WERI-Rb-1 (cell line): ENCODE measurements around the gene KRTAP3-2.

Experiments used
- DNase-seq: peaks from one replicate; pipeline ENCODE4 v3.0.0-alpha.2; 2020
- H3K27ac ChIP-seq: fragments of 250-450 bp; sonication (Bioruptor Pico); 2 replicates; pipeline ENCODE4 v1.5.1; 2020; ENCODE audit warnings: mild to moderate bottlenecking, moderate library complexity
- H3K27me3 ChIP-seq: fragments of 250-450 bp; sonication (Bioruptor Pico); 2 replicates; pipeline ENCODE4 v1.5.1; 2021; ENCODE audit warnings: mild to moderate bottlenecking, low read depth, moderate library complexity; ENCODE audit not compliant: insufficient read depth, severe bottlenecking
- H3K36me3 ChIP-seq: fragments of 250-450 bp; sonication (Bioruptor Pico); 2 replicates; pipeline ENCODE4 v1.5.1; 2020; ENCODE audit warnings: mild to moderate bottlenecking, moderate library complexity
- H3K4me3 ChIP-seq: 2 replicates; pipeline ENCODE4 v1.5.1; 2011; ENCODE audit warnings: low read depth, mild to moderate bottlenecking, control low read depth, low read length
- H3K9me3 ChIP-seq: fragments of 250-450 bp; sonication (Bioruptor Pico); 2 replicates; pipeline ENCODE4 v1.5.1; 2021; ENCODE audit warnings: mild to moderate bottlenecking, moderate library complexity; ENCODE audit not compliant: severe bottlenecking
- CTCF ChIP-seq: IDR thresholded peaks from 2 replicates; pipeline ENCODE4 v1.5.1; 2011; ENCODE audit warnings: low read depth, mild to moderate bottlenecking, control low read depth, inconsistent platforms, low read length

Gene KRTAP3-2

DNA sequence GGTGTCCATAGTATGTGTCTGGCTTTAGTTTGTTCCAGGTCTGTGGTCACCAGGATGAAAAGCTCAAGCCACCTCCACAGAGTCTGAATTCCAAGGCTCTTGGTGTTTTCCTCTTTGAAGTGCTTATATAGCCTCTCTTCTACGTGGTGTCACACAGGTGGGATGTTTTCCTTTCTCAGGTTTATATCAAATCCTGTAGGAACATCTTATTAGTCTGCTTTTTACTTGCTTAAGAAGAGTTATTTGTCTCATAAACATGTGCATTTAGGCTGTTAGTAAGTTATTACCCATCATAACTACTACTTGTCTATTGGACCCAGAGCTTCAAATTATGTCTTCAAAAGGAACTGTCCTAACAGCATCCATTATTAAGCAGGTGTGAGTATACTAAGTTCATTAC, 32.9 kb downstream of the KRTAP3-2 start, which contains the start of gene KRT39:
Gene KRT39 (minus strand): TSS at position 101 of the 400 bp plus-strand sequence. CDS start 92 bp downstream, at position 9.
- no peak within 1 kb of the TSS for H3K4me3 ChIP-seq
- DNase-seq: no peak
- no peak within 1 kb of the TSS for H3K27ac ChIP-seq
- no peaks in the 10 kb centered on the region for H3K27me3 ChIP-seq
- TF ChIP-seq CTCF: no peak
- H3K36me3 ChIP-seq: no peaks in the 10 kb centered on the region
- H3K9me3 ChIP-seq: peaks cover 2% of the 10 kb centered on the region

GRCh38 chr17:40963838-40964237, 35.9 kb downstream of the KRTAP3-2 start:
- no peaks in the 10 kb centered on the region for H3K36me3 ChIP-seq
- no peak overlapping the region for H3K4me3 ChIP-seq
- H3K9me3 ChIP-seq: peaks cover 2% of the 10 kb centered on the region
- DNase-seq: no peak
- peak; percentile 79 for TF ChIP-seq CTCF
- H3K27ac ChIP-seq: no peak overlapping the region
- H3K27me3 ChIP-seq: no peaks in the 10 kb centered on the region

GRCh38 chr17:40962059-40962561, 37.6 kb downstream of the KRTAP3-2 start:
- no peaks in the 10 kb centered on the region for H3K36me3 ChIP-seq
- no peaks in the 10 kb centered on the region for H3K27me3 ChIP-seq
- no peaks in the 10 kb centered on the region for H3K9me3 ChIP-seq
- H3K27ac ChIP-seq: no peak overlapping the region
- DNase-seq: no peak
- no peak for TF ChIP-seq CTCF
- no peak overlapping the region for H3K4me3 ChIP-seq

DNA sequence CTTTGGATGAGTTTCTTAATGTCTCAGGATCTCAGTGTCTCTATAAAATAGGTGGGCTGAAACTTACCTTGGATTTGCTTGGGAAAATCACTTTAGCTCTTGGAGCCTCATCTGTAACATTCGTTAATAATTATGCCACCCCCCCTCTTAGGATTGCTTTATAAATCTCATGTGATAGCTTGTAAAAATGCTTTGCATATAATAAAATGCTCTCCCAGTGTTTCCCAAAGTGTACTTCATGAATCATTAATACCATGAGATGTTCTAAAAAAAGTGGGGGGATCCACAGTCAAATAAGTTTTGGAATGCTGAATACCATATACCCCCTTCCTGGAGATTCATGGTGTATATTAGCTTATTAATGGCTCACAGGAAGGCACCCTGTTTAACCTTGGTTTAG, 38.1 kb downstream of the KRTAP3-2 start:
- no peak overlapping the region for H3K4me3 ChIP-seq
- H3K27ac ChIP-seq: no peak overlapping the region
- DNase-seq: no peak
- no peaks in the 10 kb centered on the region for H3K9me3 ChIP-seq
- no peaks in the 10 kb centered on the region for H3K36me3 ChIP-seq
- H3K27me3 ChIP-seq: no peaks in the 10 kb centered on the region
- no peak for TF ChIP-seq CTCF

- no peak for TF ChIP-seq CTCF
- no peaks in the 10 kb centered on the region for H3K36me3 ChIP-seq
- H3K9me3 ChIP-seq: no peaks in the 10 kb centered on the region
- H3K27ac ChIP-seq: no peak overlapping the region
- H3K27me3 ChIP-seq: no peaks in the 10 kb centered on the region
- no peak for DNase-seq
- H3K4me3 ChIP-seq: no peak overlapping the region
Observed at GRCh38 chr17:40960144-40960543, 39.6 kb downstream of the KRTAP3-2 start.
